Measurements from ENCODE around the gene AGPAT3.

The AGPAT3 gene

DNA sequence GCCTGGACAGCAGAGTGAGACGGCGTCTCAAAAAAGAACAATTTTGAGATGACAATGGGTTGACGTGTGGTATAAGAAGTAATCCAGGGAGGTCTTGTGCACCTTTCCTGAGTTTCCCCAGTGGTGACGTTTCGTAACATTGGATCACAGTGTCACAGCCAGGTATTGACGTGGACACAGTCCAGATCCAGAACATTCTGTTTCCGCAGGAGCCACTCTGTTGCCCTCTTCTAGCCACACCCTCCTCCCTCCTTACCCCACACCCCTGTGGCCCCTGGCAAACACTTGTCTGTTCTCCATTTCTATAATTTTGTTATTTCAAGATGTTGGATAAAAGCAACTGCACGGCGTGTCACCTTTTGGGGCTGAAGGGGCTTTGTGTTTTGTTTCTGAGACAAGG is 140.6 kb downstream of the AGPAT3 start:
- TF ChIP-seq POLR2AphosphoS5 (IDR thresholded peaks at IDR 0.05; ENCODE audit: low read depth, low read length) (no peak), TAF1 (IDR thresholded peaks at IDR 0.05; ENCODE audit: borderline replicate concordance, low read depth, low read length) (no peak), POLR2A (IDR thresholded peaks at IDR 0.05; ENCODE audit: low read depth, low read length) (no peak)
- no peak for DNase-seq (ENCODE audit: insufficient read length)
- FAIRE-seq = no peak

DNA sequence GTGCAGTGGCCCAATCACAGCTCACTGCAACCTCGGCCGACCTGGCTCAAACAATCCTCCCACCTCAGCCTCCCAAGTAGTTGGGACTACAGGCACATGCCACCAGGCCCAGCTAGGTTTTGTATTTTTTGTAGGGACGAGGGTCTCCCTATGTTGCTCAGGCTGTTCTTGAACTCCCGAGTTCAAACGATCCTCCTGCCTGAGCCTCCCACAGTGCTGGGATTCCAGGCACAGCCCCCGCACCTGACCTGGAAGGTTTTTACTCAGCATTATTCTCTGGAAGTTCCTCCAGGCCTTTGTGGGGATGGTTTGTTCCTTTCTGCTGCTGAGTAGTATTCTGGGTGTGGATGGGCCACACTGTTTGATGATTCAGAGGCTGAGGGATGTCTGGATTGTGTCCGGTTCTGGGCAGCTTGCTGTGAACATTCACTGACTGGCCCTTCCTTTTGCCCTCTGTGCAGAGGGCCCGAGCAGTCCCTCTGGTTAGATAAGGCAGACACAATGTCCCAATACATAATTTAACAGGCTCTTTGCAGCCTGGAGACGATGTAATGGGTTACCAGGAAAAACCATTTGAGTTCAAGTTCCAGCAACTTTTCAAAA is 141.1 kb downstream of the AGPAT3 start:
- TF ChIP-seq POLR2A (IDR thresholded peaks at IDR 0.05; ENCODE audit: low read depth, low read length) = no peak
- no peak for TF ChIP-seq POLR2AphosphoS5 (IDR thresholded peaks at IDR 0.05; ENCODE audit: low read depth, low read length)
- TF ChIP-seq TAF1 (IDR thresholded peaks at IDR 0.05; ENCODE audit: borderline replicate concordance, low read depth, low read length) = no peak
- no peak for DNase-seq (ENCODE audit: insufficient read length)
- FAIRE-seq = no peak

DNA sequence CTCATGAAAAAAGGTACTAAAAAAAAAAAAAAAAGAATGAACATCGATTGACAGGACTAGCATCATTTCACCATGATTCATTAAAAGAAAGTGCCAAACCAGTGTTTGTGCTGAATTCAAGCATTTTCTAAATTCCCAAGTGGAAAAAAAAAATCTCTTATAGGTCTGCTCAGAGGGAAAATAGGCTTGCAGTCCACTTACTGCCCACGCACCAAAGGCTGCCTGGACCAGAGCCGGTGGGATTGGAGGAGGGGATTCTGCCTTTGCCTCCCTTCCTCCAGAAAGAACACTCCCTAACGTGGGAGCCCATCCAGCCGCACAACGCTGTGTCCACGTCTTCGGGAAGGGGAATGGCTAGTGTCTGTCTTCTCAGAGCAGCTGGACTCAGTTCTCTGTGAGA is 141.6 kb downstream of the AGPAT3 start:
- no peak for FAIRE-seq

DNA sequence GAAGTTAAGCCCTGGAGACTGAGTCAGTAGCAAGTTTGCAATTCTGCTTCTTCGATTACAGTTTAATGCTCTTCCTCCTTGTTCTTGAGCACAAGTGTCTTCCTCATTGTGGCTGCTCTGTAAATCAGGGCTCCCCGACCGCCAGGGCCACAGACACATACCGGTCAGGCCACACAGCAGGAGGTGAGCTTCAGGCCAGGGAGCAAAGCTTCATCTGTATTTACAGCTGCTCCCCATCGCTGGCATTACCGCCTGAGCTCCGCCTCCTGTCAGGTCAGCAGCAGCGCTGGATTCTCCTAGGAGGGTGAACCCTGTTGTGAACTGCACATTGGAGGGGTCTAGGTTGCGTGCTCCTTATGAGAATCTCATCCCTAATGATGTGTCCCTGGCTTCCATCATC is 145.4 kb downstream of the AGPAT3 start:
- FAIRE-seq = no peak

More for the DNA sequence above, 141.6 kb downstream of the AGPAT3 start:
- TF ChIP-seq POLR2AphosphoS5 (IDR thresholded peaks at IDR 0.05; ENCODE audit: low read depth, low read length) (no peak), POLR2A (IDR thresholded peaks at IDR 0.05; ENCODE audit: low read depth, low read length) (no peak), TAF1 (IDR thresholded peaks at IDR 0.05; ENCODE audit: borderline replicate concordance, low read depth, low read length) (no peak)
- DNase-seq (ENCODE audit: insufficient read length) = no peak

DNA sequence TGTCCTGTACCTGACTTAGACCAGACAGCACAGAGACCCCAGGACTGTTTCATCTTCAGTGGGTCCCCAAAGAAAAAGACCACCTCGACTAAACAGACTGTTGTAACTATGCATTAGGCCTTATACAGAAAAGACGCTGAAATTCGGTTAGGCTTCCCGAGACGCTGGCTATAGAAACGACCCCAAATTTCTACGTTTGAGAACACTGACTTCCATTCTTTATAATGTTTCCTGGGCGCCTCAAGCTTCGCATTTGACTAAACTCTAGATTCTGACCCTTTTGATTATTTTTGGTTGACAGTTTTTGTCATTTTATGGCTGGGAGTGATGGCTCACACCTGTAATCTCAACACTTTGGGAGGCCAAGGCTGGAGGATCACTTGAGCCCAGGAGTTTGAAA is 146.1 kb downstream of the AGPAT3 start:
- TF ChIP-seq POLR2A (IDR thresholded peaks at IDR 0.05; ENCODE audit: low read depth, low read length) (no peak), POLR2AphosphoS5 (IDR thresholded peaks at IDR 0.05; ENCODE audit: low read depth, low read length) (no peak), TAF1 (IDR thresholded peaks at IDR 0.05; ENCODE audit: borderline replicate concordance, low read depth, low read length) (no peak)
- FAIRE-seq = no peak
- DNase-seq (ENCODE audit: insufficient read length) = no peak

More for the DNA sequence above, 145.4 kb downstream of the AGPAT3 start:
- no peak for DNase-seq (ENCODE audit: insufficient read length)
- TF ChIP-seq POLR2AphosphoS5 (IDR thresholded peaks at IDR 0.05; ENCODE audit: low read depth, low read length) = no peak
- TF ChIP-seq TAF1 (IDR thresholded peaks at IDR 0.05; ENCODE audit: borderline replicate concordance, low read depth, low read length) = no peak
- TF ChIP-seq POLR2A (IDR thresholded peaks at IDR 0.05; ENCODE audit: low read depth, low read length) = no peak

DNA sequence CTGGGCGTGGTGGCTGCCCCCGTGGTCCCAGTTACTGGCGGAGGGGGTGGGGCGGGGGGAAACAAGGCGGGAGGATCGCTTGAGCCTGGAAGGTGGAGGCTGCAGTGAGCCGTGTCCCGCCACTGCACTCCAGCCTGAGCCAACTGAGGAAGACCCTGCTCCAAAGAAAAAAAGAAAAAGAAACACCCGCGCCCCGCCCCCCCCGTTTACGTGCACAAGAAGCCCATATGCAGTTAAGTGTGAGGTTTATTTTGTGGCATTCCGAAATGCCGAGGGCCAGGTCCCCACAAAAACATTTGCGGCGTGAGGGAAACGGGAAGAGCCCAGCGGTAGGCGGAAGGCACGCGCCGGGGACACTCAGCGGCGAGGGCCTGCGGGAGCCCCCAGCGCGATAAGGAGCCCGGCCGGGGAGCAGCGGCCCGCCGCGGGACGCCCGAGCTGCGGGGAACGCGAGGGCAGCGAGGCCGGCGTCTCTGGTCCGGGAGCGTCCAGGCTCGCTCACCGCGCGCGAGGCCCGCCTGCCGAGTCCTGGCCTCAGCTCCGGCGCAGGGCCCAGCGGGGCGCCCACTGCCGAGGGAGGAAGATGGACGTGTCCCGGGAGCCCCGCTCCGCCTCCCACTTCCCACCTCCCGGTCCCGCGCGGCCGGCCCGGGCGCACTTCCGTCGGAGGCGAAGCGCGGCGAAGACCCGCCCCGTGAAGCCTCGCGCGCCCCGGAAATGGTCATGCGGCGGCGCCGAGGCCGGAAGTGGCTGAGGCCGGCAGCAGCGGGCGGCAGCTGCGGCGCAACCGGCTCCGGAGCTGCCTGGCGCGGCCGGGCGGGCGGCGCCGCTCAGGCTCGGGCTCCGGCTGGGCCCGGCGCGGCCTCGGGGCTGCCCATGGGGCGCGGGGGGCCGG is 146.8 kb downstream of the AGPAT3 start, which contains the start of gene TRAPPC10:
TRAPPC10 (plus strand) TSS at position 731 of the 895 bp plus-strand sequence. CDS start 185 bp downstream, outside the sequence.
- TF ChIP-seq TAF1 (IDR thresholded peaks at IDR 0.05; ENCODE audit: borderline replicate concordance, low read depth, low read length) (no peak; the same call in 1 of the 2 replicates), POLR2AphosphoS5 (IDR thresholded peaks at IDR 0.05; ENCODE audit: low read depth, low read length) (peak; percentile 81), POLR2A (IDR thresholded peaks at IDR 0.05; ENCODE audit: low read depth, low read length) (peak; percentile 90)
- DNase-seq (ENCODE audit: insufficient read length) (peak; percentile 80), FAIRE-seq (peak; percentile 75)

DNA sequence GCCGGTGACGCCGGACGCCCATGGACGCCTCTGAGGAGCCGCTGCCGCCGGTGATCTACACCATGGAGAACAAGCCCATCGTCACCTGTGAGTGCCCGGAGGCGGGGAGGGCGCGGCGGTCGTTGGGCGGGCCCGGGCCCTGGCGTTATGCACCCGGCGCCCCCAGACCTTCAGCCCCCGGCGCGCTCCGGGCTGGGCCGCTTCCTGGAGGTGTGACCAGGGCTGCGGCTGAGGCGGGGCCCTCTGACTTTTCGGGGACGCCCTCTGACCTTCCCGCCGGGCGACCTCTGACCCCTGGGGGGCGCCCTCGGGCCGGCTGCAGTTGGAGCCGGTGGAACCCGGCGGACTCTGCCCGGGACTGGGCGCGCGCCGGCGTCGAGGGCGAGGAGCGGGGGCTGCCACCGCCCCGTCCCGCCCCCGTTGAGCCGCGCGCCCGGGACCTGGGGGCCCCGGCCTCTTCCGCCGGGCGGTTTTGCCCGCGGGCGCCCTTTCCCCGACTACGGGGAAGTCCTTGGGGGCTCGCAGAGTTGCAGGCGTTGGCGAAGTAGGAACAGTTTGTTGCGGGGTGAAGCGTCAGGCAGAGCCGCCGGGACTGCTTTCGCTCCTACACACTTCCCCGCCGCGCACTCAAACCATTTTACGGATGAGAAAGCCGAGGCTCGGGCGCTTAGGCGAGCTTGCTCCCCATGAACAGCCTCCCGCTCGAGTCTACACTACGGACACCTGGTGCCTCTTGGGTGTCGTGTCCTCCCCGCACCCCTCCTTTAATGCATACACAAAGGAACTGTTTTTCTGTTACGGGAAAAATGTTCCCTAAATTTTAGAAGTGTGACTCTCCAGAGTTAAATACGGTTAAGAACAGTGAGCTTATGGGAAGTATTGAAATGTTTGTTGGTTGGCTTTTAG is 147.7 kb downstream of the AGPAT3 start:
- FAIRE-seq = peak; percentile 81
- TF ChIP-seq POLR2AphosphoS5 (IDR thresholded peaks at IDR 0.05; ENCODE audit: low read depth, low read length) = no peak; the same call in 1 of the 2 replicates
- no peak for TF ChIP-seq POLR2A (IDR thresholded peaks at IDR 0.05; ENCODE audit: low read depth, low read length)
- TF ChIP-seq TAF1 (IDR thresholded peaks at IDR 0.05; ENCODE audit: borderline replicate concordance, low read depth, low read length) = no peak
- peak; percentile 83 for DNase-seq (ENCODE audit: insufficient read length)

DNA sequence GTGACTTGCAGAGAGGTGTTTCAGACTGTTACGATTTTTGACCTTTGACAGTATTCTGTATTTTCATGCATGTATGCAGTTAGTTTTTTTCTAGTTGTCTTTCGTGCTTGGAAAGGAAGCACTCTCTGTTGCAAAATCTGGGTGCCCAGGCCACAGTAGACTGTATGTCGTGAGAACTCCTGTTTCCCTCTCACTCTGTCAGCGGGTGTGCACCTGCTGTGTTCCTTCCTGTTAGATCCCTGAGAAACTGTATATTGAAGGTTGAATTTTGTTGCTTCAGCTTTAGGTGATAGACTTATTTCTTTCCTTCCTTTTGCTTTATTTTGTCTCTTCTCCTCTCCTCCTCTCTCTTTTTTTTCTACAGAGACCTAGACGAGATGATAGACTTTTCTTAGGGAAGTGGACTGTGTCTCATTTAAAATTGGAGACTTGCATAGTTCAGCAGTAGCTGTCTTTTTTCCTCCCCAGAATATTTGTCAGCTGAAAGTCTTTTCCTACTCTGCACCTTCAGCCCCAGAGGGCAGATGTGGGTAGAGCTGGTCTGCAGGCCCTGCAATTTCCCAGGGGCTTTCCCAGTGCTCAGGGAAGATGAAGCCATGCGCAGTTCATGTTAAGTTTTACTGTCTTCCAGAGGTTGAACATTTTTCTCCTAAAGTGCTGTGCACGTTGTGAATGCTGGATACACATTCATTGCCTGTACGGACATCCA is 148.5 kb downstream of the AGPAT3 start:
- FAIRE-seq (peak; percentile 61), DNase-seq (ENCODE audit: insufficient read length) (no peak)
- TF ChIP-seq POLR2A (IDR thresholded peaks at IDR 0.05; ENCODE audit: low read depth, low read length) (no peak), POLR2AphosphoS5 (IDR thresholded peaks at IDR 0.05; ENCODE audit: low read depth, low read length) (no peak), TAF1 (IDR thresholded peaks at IDR 0.05; ENCODE audit: borderline replicate concordance, low read depth, low read length) (no peak)

DNA sequence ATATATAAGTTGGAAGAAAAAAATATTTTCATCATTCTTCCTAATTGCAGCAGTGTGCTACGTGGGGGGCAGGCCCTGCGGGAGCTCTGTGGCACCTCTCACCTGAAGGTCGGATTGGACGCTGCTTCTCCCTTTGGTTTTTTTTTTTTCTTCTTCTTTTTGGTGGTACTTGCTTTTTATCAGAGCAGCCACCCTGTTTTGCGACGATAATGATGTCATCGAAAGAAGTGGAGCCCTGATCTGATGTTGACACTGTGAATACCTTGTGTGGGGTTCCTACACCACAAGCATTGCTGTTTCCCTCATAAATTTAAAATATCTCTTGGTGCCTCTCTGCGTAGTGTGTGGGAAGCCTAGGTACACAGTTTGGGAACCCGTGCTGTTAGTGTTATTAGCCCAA is 152.6 kb downstream of the AGPAT3 start:
- TF ChIP-seq POLR2AphosphoS5 (IDR thresholded peaks at IDR 0.05; ENCODE audit: low read depth, low read length) = no peak
- no peak for TF ChIP-seq TAF1 (IDR thresholded peaks at IDR 0.05; ENCODE audit: borderline replicate concordance, low read depth, low read length)
- no peak for TF ChIP-seq POLR2A (IDR thresholded peaks at IDR 0.05; ENCODE audit: low read depth, low read length)
- FAIRE-seq (no peak), DNase-seq (ENCODE audit: insufficient read length) (no peak)

DNA sequence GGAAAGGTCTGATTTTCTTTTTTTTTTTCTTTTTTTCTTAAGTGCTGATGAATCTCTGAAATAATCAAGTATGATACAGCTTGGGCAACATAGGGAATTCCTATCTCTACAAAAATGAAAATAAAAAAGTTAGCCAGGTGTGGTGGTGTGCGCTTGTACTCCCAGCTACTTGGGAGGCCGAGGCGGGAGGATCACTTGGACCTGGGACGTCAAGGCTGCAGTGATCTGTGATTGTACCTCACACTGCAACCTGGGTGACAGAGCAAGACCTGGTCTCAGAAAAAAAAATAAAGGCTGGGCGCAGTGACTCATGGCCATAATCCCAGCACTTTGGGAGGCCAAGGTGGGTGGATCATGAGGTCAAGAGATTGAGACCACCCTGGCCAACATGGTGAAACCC is 153.1 kb downstream of the AGPAT3 start:
- FAIRE-seq (no peak), DNase-seq (ENCODE audit: insufficient read length) (no peak)
- TF ChIP-seq POLR2A (IDR thresholded peaks at IDR 0.05; ENCODE audit: low read depth, low read length) = no peak
- no peak for TF ChIP-seq TAF1 (IDR thresholded peaks at IDR 0.05; ENCODE audit: borderline replicate concordance, low read depth, low read length)
- no peak for TF ChIP-seq POLR2AphosphoS5 (IDR thresholded peaks at IDR 0.05; ENCODE audit: low read depth, low read length)

Data from GM12892 (cell line).